SK-N-SH (cell line): ENCODE measurements around the gene DMBT1.

Experiments
- CHD2 ChIP-seq: fragments of 150-350 bp; IDR thresholded peaks from 2 replicates; pipeline ENCODE4 v1.6.1; 2018; ENCODE audit warnings: low read length; ENCODE audit not compliant: partially characterized antibody
- CTCF ChIP-seq: fragments of 200-600 bp; sonication (generic); IDR thresholded peaks from 2 replicates; pipeline ENCODE4 v1.6.1; 2017; ENCODE audit warnings: antibody characterized with exemption, mild to moderate bottlenecking, moderate library complexity
- ELF1 ChIP-seq: IDR thresholded peaks from 2 replicates; pipeline ENCODE4 v1.4.0; 2012
- GABPA ChIP-seq: IDR thresholded peaks from 2 replicates; pipeline ENCODE4 v1.4.0; 2012; ENCODE audit warnings: low read depth, mild to moderate bottlenecking
- MAX ChIP-seq: IDR thresholded peaks from 2 replicates; pipeline ENCODE4 v1.4.0; 2012; ENCODE audit warnings: low read depth
- MXI1 ChIP-seq: IDR thresholded peaks from 2 replicates; pipeline ENCODE4 v1.6.1; 2012; ENCODE audit warnings: mild to moderate bottlenecking, low read depth, low read length, improper control_type of control experiment
- POLR2AphosphoS5 ChIP-seq: IDR thresholded peaks from 2 replicates; pipeline ENCODE4 v1.6.1; 2012; ENCODE audit warnings: low read depth, low read length
- RAD21 ChIP-seq: IDR thresholded peaks from 2 replicates; pipeline ENCODE4 v1.6.1; 2012; ENCODE audit warnings: mild to moderate bottlenecking, low read length
- REST ChIP-seq: IDR thresholded peaks from 2 replicates; pipeline ENCODE4 v1.6.1; 2012; ENCODE audit warnings: mild to moderate bottlenecking, low read depth, low read length, moderate library complexity
- RFX5 ChIP-seq: IDR thresholded peaks from 2 replicates; pipeline ENCODE4 v1.6.1; 2012; ENCODE audit warnings: mild to moderate bottlenecking, improper control_type of control experiment, low read length
- SMC3 ChIP-seq: IDR thresholded peaks from 2 replicates; pipeline ENCODE4 v1.6.1; 2012; ENCODE audit warnings: low read depth, low read length, improper control_type of control experiment
- TAF1 ChIP-seq: IDR thresholded peaks from 2 replicates; pipeline ENCODE4 v1.6.1; 2012; ENCODE audit warnings: low read depth, mild to moderate bottlenecking, low read length, moderate library complexity, borderline replicate concordance

GRCh38 chr10:122525788-122526187 is 34.8 kb upstream of the DMBT1 start:
- TF ChIP-seq CTCF, result peak; percentile 31; the same call in 1 of the 2 replicates
- TF ChIP-seq RFX5, result no peak
- no peak for TF ChIP-seq CHD2
- TF ChIP-seq ELF1, result no peak
- no peak for TF ChIP-seq REST
- TF ChIP-seq SMC3, result no peak
- TF ChIP-seq TAF1, result no peak
- TF ChIP-seq RAD21, result no peak; the same call in 1 of the 2 replicates
- TF ChIP-seq POLR2AphosphoS5, result no peak
- TF ChIP-seq GABPA, result no peak
- no peak for TF ChIP-seq MXI1
- no peak for TF ChIP-seq MAX
